C1 segment of cervical spinal cord (tissue), 14 donors: ENCODE results near the gene NPRL2.

Experiments used
- DNase-seq, 14 donors: peaks; one replicate each; lab custom pipeline; 2025; lab: John Stamatoyannopoulos, UW

NPRL2 gene

GRCh38 chr3:50350527-50351322 is at the start of gene NPRL2, which contains the start of gene CYB561D2:
Gene NPRL2, minus strand, starts transcription at chr3:50350775. Its CDS starts 123 bp downstream, at chr3:50350652.
Gene CYB561D2, plus strand, starts transcription at chr3:50350862. Its CDS starts 572 bp downstream, at chr3:50351434.
- DNase-seq: peak; percentile 66 to 99 (median 97)

GRCh38 chr3:50396502-50396901 is 45.9 kb upstream of the NPRL2 start:
- no peak for DNase-seq

DNA sequence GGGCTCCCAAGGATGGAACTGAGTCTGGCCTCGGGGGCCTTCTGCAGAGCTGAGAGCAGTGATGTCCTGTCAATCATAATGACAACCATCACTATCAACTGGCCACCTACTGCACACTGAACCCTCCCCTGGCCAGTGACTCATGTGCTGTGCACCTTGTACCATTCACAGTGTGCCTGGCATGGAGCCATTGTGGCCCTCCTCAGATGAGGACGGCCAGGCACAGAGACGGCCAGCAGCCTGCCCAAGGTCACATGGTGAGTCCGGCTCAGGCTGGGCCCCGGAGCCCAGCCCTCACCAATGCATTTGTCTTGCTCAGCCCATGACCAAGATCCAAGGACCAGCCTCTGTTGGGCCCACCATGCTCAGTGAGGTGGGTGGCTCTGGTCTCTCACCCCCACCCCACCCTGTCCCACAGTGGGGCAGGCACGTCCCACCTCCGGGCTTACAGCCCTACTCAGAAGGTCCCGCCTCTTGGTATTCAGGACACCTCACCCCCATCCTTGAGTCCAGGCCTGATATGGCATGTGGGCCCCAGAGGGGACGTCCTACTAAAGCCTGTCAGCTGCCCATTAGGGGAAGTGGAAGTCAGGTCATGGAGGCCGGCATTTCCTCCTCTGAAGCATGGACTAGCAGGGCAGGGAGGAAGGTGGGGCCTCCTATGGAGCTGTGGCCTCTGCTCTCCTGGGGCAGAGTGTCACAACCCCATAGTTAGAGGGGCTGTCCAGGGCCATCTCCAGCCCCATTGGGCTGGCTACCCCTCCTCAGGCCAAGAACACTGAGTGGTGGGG is 44.7 kb upstream of the NPRL2 start:
- DNase-seq: no peak

DNA sequence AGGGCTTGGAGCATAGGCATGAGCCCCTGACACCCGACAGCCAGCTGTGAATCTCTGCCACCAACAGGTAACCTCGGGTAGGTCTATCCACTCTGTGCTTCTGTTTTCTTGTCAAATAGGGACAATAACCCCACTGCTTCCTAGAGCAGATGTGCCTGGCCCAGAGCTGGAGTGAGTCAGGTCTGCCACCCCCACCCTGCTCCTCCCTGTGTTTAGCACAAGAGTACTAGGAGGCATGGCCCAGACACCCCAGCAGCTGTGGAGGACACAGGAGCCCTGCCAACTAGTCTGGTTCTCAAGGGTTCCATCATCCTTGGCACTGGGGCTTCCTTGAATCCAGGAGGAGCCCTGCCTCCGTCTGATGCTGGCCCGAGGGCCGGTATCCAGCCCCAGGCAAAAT is 42.5 kb upstream of the NPRL2 start:
- DNase-seq: no peak

DNA sequence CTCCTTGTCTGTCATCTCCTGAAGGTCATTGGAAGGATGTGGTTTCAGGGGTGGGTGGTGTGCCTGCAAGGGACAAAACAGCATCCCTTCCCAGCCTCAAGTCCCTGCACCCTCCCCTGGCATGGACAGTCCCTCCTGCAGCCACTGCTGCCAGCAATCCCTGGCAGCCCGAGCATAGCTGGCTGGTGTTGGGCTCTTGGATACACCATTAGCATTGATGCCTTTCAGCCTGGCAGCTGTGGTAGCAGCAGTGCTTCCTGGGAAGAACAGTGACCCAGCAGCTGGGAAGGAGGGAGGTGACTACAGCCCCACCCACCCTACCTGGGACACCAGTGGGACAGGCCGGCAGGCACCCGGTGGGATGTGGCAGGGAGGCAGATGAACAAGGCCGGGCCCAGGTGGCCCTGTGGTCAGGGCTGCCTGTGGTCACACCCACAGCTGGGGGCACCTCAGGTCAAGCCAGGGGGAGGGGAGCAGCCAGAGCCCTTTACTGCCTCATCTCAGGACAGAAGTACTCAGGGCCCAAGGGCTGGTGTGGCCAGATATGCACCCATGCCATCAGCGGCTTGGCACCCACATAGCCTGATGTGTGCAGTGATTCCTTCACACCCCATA is 41.6 kb upstream of the NPRL2 start:
- peak in 7 of 14 donors; percentile 10 to 34 (median 14) for DNase-seq

DNA sequence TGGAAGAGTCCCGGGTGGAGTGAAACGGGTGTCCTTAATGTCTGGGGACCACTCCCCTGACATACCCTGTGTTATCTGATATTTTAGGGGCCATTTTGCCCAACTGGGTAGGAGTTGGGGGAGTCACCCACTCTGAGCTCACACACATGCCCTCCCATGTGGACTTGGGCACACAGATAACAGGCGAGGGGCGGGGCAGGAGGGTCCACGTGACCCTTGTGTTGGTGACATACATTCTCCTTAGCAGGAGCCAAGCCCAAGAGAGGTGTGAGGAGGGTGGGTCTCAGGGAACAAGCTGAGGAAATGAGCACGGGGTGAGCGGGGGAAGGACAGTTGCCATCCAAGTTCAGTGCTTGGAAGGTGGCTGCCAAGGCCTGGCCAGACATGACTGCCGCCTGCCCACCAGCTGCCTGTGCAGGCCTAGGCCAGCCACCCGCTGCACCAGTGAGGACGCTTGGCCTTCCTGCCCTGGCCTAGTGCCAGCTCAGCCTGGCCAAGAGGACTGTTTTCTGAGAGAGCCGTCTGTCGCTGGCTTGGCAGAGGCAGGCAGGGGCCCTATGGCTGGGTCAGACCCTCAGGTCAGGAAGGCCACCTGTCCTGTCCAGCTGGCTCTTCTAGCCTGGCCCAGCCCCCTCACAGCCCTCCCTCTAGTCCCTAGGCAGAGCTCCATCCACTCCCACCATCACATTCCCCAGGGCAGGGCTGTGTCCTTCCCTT is 40.1 kb upstream of the NPRL2 start:
- DNase-seq: peak in 11 of 14 donors; percentile 3 to 98 (median 28)

DNA sequence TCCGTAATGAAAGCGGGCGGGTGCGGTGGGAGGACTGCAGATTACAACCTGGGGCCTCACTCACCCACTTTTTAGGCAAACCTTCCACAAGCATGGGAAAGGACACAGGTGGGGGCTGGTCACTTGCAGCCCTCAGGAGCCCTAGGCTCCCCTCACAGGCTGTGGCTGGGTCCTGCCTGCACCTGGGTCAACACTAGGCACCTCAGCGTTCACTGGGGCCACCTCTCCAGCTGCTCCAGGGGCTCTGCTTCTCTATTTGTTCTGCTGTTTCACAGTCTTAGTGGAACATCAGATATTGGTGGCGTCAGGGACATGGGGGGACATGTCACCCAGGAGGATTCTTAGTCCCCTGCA is 38.8 kb upstream of the NPRL2 start:
- DNase-seq: no peak

DNA sequence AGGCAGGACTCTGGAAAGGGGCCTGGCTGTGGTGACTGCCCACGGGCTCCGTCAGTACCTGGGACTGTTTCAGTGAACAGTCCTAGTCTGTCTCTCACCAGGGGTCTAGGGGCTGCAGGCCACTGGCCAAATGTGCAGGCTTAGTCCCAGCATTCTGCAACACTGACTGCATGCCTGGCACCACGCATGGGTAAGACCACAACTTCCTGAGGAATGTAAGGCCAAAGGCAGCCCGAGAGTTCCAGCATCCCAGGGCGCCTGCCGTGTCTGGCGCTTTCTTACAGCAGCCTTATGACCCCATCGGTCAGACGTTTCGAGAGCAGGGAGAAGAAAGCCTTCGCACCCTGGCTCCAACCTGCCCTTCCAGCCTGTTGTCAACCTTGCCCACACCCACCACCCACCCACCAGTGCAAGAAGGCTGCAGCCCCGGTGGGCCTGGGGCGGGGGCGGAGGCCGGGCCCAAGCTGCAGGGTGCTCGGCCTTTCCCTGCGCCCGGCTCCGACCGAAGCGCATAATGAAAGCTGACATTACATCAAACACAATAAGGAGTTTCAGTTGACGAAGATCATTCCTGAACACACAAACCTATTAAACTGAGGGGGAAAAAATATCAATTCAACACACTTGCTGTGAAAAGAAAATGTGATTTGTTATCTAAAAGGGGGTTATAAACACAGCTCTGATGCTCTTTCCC is 38.3 kb upstream of the NPRL2 start:
- no peak for DNase-seq

GRCh38 chr3:50388016-50388719 is 37.6 kb upstream of the NPRL2 start:
- peak in 2 of 14 donors; percentile 3 to 62 for DNase-seq

DNA sequence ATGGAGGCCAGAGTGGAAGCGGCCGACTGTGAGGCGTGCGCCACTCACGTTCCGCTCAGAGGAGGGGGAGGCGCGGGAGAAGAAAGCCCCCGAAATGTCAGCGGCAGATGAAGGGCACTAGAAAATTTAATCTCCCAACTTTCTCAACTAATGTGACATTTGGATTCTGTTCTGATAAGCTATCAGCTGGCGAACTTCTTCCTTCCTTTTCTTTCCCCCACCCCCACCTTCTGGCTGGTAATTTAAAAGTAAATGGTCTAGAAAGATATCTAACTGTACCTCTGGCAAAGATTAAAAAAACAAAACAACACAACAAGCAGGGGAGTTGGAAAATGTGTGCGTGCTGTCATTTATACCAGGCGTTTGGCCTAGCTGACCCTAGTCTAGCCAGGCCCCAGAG is 35.2 kb upstream of the NPRL2 start:
- no peak for DNase-seq

GRCh38 chr3:50383750-50384149 is 33.2 kb upstream of the NPRL2 start:
- DNase-seq: no peak

DNA sequence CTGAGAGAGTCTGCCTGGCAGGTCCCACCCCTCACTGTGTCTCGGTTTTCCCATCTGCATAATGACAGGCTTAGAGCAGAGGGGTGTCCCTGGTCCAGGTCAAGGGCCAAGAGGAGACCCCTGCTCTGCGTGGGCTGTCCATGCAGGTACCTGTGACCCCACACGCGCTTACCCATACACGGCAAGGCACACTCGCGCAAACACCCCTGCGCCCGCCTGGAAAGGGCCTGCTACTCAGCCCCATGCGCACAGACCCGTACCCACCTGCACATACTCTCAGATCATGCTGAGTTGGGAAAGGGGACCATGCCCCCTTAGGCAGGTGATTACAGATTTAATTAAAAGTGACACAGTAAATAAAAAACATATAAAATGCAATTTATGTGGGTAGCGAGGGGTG is 32.1 kb upstream of the NPRL2 start:
- no peak for DNase-seq

DNA sequence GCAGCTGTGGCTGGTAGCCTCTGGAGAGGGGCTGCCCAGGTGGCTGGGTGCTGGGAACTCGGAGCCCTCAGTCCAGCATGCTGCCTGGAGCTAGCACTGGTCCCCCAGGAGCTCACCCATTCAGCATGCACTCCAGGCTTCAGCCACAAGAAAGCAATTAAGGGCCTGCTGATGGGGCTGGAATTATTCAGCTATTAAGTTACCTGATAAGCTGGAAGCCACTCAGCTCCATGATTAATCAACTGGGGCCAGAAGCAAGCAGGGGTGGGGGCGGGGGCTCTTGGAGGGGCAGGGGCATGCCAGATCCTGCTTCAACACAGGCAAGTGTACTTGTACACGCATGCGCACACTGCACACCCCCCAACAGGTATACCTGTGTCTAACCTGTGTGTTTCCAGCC is 30.8 kb upstream of the NPRL2 start:
- no peak for DNase-seq

- no peak for DNase-seq
These were observed 30.0 kb upstream of the NPRL2 start for GRCh38 chr3:50380405-50381085.

GRCh38 chr3:50378757-50379156 is 28.2 kb upstream of the NPRL2 start:
- no peak for DNase-seq

GRCh38 chr3:50378024-50378423 is 27.4 kb upstream of the NPRL2 start:
- no peak for DNase-seq

GRCh38 chr3:50375258-50375931 is 24.8 kb upstream of the NPRL2 start:
- no peak for DNase-seq

- DNase-seq: no peak
These were observed 24.0 kb upstream of the NPRL2 start for GRCh38 chr3:50374363-50375257.
